GM18951 (cell line): Measurements from ENCODE around the gene PURA.

ENCODE experiments used
- POLR2A ChIP-seq: IDR thresholded peaks from 4 replicates; pipeline ENCODE4 v1.6.1; 2011; ENCODE audit warnings: mild to moderate bottlenecking; ENCODE audit not compliant: insufficient read length, insufficient read depth; ENCODE audit errors: extremely low read depth
- in situ Hi-C: fragments of 300-500 bp; cut with MboI; formaldehyde crosslinking; loops from one replicate; pipeline ENCODE4 v1.12.0; 2022; ENCODE audit warnings: low sequenced_read_pairs, mixed read lengths, inconsistent platforms; ENCODE audit not compliant: unreplicated experiment

PURA gene

DNA sequence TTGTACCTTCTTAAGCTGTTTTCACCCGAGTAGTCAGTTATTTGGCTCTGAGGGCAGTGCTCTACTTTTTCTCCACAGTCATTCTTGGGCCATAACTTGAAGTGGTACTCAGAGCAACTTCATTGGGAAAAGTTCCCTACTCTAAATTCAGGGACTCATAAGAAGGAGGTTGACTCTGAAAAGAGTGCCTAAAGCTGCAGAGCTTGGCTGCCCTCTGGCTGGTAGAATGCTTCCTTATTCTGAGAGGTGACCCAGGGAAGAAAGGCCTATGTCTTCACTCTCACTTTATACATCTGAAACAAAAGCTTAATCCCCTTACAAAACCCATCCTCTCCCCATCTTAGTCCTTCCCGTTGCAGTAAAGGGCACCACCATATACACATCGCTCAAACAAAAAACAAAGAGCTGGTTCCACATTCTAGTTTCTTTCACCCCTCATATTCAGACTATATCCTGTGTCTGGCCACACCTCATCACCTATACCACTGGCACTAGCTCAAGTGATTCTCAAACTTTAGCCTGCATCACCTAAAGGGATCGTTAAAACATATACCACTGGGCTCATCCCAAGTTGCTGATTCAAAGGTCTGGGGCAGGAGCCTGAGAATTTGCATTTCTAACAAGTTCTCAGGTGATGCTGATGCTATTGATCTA, 19.7 kb downstream of the PURA start:
- in situ Hi-C loops, result no loop called here
- no peak for TF ChIP-seq POLR2A

DNA sequence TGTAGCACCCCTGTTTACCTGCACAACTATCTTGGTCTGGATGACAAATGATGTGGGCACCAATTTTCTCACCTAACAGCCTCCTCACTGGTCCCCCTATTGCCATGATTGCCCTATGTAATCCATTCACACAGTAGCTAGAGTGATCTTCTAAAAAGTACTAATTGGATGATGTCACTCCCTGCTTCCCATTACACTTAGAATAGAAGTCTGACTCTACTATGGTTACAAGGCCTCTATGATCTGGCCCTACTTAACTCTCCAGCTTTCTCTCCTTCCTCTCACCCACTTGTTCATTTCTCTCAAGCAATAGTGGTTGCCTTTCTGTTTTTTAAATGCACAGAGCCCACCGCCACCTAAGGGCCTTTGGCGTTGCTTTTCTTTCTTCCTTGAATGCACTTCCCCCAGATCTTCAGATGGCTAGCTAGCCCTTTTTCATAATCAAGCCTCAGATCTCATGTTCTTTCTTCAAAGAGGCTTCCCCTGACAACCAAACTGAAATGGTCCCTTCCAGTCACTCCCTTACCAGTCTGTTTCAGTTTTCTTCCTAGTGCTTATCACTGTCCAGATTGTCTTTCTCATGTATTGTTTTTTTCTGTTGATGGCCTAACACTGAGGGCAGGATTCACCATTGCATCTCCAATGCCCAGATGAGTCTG, 20.5 kb downstream of the PURA start:
- TF ChIP-seq POLR2A, result no peak
- in situ Hi-C loops, result no loop called here

DNA sequence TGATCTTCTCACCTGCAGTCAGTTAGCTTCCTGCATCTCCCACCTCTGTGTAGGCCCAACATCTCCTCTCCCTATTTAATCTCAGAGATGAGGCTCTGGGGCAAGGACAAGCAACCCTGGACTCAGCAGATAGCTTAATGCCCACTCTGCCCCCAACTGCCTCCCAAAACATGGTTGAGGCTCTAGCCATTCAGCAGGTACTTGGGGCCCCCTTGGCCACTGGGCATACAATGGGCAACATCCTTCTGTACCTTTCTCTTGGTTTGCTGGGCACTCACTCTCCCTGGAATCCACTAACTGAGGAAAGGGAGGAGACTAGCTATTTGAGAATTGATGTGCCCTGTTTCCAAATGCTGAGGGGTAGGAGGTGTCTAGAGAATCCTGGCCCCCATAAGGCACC, 21.2 kb downstream of the PURA start:
- TF ChIP-seq POLR2A, result no peak
- in situ Hi-C loops, result no loop called here

DNA sequence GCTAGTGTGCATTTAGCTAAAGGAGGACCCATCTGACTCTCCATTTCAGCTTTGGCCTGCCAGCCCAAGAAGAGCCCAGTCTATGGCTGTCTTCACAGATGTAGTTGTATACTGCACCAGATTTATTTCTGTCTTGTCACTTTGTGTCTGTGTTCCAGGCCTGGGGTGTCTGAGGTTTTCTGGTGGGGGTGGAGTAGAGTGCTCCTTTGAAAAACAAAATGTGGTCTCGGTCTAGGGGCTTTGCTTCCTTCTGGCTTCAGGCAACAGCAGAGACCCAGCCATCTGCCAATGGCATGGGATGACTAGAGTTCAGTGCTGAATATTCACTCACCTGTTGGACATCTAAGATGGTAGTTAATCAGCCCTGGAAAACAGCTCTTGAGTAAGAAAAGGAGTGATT, 22.7 kb downstream of the PURA start:
- in situ Hi-C loops, result no loop called here
- no peak for TF ChIP-seq POLR2A

DNA sequence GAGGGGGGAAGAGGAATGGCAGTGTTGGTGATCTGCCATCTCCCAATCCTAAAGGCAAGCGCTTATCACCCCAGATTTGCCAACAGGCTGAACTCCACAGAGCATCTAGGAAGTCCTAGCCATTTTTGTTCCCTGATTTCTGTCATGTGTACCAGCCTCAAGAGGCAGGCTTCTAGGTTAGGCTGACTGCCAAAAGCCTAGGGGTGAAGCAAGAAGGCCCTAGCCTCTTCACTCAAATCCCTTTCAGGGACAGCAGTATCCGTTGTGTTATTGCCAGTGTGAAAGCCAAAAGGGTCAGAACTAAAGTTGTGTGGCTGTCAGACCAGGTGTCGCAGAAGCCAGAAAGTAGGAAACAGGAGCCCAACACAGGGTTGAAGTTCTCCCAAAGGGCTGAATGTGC, 26.5 kb downstream of the PURA start:
- in situ Hi-C loops, result no loop called here

DNA sequence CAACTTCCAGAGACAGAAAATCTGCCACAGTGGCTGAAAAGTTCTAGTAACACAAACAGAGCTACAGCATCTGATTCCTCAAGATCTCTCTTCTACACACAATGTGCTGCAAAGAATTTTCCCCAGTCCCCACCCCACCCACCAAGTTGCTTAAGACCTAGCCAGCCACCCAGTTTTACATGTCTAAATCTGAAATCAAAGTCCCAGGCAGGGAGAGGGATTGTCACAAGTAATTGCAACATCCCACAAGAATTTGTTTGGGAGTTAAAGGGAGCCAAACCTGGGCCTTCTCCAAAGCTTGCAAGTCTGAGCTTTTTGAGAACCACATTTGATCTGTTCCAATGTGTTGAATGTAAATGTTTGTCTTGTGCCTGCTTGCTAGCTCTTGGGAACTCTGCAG, 27.3 kb downstream of the PURA start:
- no peak for TF ChIP-seq POLR2A
- in situ Hi-C loops, result no loop called here

More for the DNA sequence above, 26.5 kb downstream of the PURA start:
- no peak for TF ChIP-seq POLR2A

DNA sequence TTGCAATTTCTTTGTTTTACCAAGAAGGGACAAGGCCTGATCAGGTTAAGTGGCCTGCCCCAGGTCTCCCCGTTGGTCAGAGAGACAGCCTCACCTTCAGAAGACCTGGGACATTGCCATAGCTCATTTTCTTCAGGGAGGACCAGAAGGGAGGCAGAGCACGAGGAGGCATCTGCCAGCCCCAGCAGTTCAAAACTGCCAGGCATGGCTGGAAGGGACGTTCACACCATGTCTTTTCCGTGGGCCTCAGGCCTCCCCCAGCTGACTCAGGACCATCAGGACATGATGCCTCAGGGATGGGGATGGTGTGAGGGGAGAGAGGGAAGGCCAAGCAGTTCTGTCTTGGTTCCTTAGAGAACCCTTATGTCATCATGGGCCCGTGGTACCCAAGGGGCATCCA, 28.3 kb downstream of the PURA start:
- TF ChIP-seq POLR2A, result no peak
- in situ Hi-C loops, result no loop called here

DNA sequence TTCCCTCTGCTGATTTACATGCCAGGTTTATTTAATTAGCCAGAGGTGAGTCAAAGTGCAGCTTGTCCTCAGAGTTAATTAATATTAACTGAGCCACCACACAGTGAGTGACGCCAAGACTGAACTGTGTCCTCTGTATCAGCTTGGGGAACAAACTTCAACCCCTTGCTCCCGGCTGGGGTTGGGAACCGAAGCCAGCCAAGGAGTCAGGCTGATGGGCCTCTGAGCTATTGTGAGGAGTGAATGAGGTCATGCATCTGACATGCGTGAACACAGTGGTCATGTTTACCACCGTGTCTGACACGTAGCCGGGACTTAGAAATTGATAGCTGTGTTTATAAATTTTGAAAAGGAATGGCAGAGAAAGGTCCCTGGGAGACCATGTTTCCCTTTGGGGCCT, 28.9 kb downstream of the PURA start:
- in situ Hi-C loops, result no loop called here
- no peak for TF ChIP-seq POLR2A

DNA sequence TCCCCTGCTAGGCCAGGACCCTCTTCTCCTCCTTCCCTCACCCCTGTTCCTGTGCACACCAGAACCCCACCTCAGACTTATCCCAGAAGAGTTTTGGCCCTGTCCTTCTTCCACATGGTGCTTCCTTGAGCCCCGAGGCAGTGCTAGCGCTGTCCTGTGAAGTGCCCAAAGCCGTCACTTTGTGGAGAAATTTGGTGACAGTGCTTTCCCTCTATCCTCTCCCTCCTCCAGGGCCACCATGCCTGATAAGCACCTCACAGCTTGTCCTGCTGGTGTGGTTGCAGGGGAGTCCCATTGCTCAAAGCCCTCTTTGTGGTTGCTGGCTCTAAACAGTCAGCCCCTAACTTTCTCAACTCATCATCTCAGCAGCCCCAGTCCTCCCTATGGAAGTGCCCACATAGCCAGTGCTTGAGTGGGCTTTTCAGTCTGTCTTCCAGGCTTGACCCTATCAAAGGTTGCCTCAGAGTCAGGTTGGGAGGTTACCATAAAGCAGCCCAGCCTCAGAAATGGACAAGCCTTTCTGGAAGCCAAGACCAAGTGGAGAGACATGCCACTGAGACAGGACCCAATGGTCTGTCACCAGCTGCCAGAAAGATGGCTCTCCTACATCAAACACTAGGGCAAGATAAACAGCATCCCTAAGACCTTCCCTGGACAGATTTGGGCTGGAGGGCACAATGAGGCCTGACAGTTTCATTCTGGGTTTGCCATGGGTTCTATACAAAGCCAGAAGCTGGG, 29.8 kb downstream of the PURA start:
- no peak for TF ChIP-seq POLR2A
- in situ Hi-C loops, result no loop called here

DNA sequence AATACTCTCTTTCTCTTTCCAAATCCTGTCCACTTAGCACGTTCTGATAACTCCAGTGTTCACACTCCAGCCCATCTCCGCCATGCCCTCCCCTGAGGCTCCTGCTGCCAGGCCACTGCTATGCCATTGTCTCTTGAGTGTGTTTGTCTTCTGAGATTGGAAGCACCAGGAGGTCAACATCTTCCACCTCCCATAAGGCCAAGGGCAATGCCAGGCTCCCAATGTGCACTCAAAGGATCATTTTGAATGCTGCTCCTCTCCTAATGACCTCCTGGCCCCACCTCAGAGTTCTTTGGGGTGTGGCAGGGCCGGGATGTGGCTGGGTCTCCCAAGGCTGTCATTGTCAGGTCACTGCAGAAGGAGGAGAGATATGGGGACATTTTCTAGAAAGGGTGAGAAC, 31.3 kb downstream of the PURA start:
- in situ Hi-C loops, result loop anchor here (5.0 kb wide), 1 partner anchor 63 kb away; no protein-coding TSS in a partner anchor
- TF ChIP-seq POLR2A, result no peak

DNA sequence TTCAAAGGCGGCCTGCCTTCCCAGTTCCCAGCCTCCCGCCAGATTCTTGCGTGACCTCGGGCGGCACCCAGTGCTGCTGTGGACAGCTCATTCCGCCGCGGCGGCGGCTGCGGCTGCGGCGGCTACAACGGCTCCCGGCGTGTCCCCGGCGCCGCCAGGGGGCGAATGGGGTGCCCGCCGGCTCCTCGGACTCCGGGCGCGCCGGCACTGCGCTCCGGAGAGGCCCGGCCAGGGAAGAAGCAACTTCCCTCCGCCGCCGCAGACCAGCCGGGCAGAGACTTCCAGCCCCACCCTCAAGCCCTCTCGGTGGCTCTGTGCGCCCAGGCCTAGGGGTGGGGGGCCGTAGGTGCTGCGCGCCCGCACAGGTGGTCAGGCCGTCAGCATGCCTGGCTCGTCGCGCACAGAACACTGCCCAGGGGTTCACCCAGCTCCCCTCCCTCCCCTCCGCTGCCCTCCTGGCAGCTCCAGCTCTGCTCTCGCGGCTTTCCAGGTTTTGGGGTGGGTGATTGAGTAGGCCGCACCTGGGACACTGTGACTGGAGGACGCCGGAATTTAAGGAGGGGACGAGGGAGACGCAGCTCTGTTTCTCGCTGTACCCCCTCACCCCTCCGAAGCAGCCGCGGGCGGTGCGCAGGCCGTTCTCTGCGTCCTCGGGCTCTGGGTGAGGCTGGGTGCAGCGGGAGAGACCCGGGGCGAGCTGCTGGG, 32.1 kb downstream of the PURA start:
- in situ Hi-C loops, result loop anchor here (5.0 kb wide), 1 partner anchor 64 kb away; no protein-coding TSS in a partner anchor

DNA sequence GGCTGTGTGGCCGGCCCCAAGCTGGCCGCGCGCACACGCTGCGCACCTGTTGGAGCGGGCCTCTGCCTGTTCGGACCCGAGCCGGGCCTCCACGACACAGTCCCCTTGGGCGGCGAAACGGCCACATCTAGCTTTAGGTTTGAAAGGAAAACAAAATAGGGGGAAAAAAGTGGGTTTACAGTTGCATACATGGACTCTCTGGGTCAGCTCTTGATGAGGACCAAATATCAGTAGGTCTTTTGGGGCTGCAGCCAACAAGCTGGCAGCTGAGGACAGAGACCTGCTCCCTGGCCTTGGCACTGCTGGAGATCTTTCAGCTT, 32.6 kb downstream of the PURA start:
- TF ChIP-seq POLR2A, result no peak
- in situ Hi-C loops, result loop anchor here (5.0 kb wide), 1 partner anchor 64 kb away; no protein-coding TSS in a partner anchor

More for the DNA sequence above, 32.1 kb downstream of the PURA start:
- no peak for TF ChIP-seq POLR2A

DNA sequence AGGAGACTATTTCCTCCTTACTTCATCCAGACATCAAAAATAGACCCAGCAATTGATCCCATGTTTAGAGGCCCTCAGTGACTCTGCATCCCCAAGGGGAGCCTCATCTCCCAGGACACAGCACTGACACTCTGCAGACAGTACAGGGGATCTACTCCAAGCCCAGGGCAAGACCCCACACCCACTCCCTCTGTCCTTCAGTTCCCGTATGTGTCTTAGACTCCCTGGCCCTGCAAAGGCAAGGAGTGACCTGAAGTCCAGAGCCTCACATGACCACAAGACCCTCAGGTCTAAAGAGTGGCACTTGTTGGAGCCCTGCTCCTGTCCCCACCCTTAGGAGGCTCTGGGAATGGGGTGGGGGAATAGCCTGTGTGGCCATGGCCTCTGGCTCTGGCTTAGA, 33.6 kb downstream of the PURA start:
- no peak for TF ChIP-seq POLR2A
- in situ Hi-C loops, result loop anchor here (5.0 kb wide), 1 partner anchor 65 kb away; no protein-coding TSS in a partner anchor

DNA sequence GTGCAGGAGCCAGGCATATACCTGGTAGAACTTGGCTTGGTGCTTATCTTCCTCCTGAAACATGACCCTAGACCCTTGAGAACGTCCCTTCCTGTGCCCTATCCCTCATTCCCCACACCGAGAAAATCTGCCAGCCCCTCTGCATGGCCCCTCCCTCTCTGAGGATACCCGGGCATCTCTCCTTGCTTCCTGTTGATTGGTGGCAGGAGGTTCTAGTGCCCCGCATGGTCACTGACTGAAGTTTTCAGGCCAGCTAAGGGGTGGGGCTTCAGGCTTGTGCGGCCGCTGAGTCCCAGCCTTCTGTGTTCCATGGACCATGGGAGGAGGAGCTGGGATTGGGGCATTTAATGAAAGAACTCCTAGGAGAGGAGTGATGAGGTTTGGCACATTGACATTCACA, 34.6 kb downstream of the PURA start:
- in situ Hi-C loops, result loop anchor here (5.0 kb wide), 1 partner anchor 66 kb away; no protein-coding TSS in a partner anchor

More for the DNA sequence above, 34.6 kb downstream of the PURA start:
- TF ChIP-seq POLR2A, result no peak
